ENCODE measurements around the gene MYT1. TPM values are rescaled to one million over a fixed set of nuclear protein-coding genes. Genes with fewer than 3 reads are reported as not detected.

Gene MYT1
- polyA plus RNA-seq, 1 donor from 2014 or later = 35.8 TPM

- Histone ChIP-seq H3K27me3 (ENCODE audit: insufficient read depth, low read depth, low read length) (no peaks in the 10 kb centered on the region), H3F3A (ENCODE audit: insufficient read depth, low read length, poor library complexity, severe bottlenecking) (no peaks in the 10 kb centered on the region), H3K36me3 (ENCODE audit: insufficient read depth, low read length) (no peaks in the 10 kb centered on the region), H4K20me1 (ENCODE audit: insufficient read depth) (no peaks in the 10 kb centered on the region), H3K9ac (ENCODE audit: low read length) (no peak overlapping the region), H2AFZ (ENCODE audit: low read depth, low read length) (no peak overlapping the region), H3K27ac (ENCODE audit: low read length) (no peak overlapping the region), H3K4me2 (ENCODE audit: low read length) (no peak overlapping the region), H3K9me2 (ENCODE audit: insufficient read depth, low read length) (no peaks in the 10 kb centered on the region), H3K79me2 (replicated peaks; ENCODE audit: insufficient read depth, low read length) (no peaks in the 10 kb centered on the region), H3K4me3 (ENCODE audit: low read length) (no peak overlapping the region), H3K9me3 (ENCODE audit: low read length) (no peaks in the 10 kb centered on the region)
- no peak for TF ChIP-seq SMC3 (conservative IDR thresholded peaks at IDR 0.05; ENCODE audit: poor library complexity)
- TF ChIP-seq TAF1 (IDR thresholded peaks at IDR 0.05; ENCODE audit: low read depth) = no peak
- TF ChIP-seq POLR2AphosphoS5 (IDR thresholded peaks at IDR 0.05) = no peak
- TF ChIP-seq RAD21 (conservative IDR thresholded peaks at IDR 0.05) = no peak
- TF ChIP-seq CTCF (IDR thresholded peaks at IDR 0.05; ENCODE audit: poor library complexity, severe bottlenecking) = no peak
- TF ChIP-seq MXI1 (conservative IDR thresholded peaks at IDR 0.05; ENCODE audit: poor library complexity, severe bottlenecking) = no peak
- TF ChIP-seq EZH2 (IDR thresholded peaks at IDR 0.05; ENCODE audit: borderline replicate concordance, insufficient read depth, low read length, poor library complexity, severe bottlenecking) = no peak
- TF ChIP-seq EP300 (conservative IDR thresholded peaks at IDR 0.05; ENCODE audit: poor library complexity, severe bottlenecking) = no peak
- TF ChIP-seq REST (IDR thresholded peaks at IDR 0.05; ENCODE audit: borderline replicate concordance) = no peak
Measured at GRCh38 chr20:64273109-64273508, 108.9 kb downstream of the MYT1 start.

- H3F3A ChIP-seq (ENCODE audit: insufficient read depth, low read length, poor library complexity, severe bottlenecking) = no peaks in the 10 kb centered on the region
- no peak overlapping the region for H3K27ac ChIP-seq (ENCODE audit: low read length)
- no peaks in the 10 kb centered on the region for H3K79me2 ChIP-seq (replicated peaks; ENCODE audit: insufficient read depth, low read length)
- no peak overlapping the region for H2AFZ ChIP-seq (ENCODE audit: low read depth, low read length)
- H3K27me3 ChIP-seq (ENCODE audit: insufficient read depth, low read depth, low read length) = no peaks in the 10 kb centered on the region
- no peak overlapping the region for H3K4me2 ChIP-seq (ENCODE audit: low read length)
- no peaks in the 10 kb centered on the region for H3K9me2 ChIP-seq (ENCODE audit: insufficient read depth, low read length)
- no peaks in the 10 kb centered on the region for H3K9me3 ChIP-seq (ENCODE audit: low read length)
- no peak overlapping the region for H3K4me3 ChIP-seq (ENCODE audit: low read length)
- H3K36me3 ChIP-seq (ENCODE audit: insufficient read depth, low read length) = no peaks in the 10 kb centered on the region
- H4K20me1 ChIP-seq (ENCODE audit: insufficient read depth) = no peaks in the 10 kb centered on the region
- no peak overlapping the region for H3K9ac ChIP-seq (ENCODE audit: low read length)
- TF ChIP-seq SMC3 (conservative IDR thresholded peaks at IDR 0.05; ENCODE audit: poor library complexity) (no peak), POLR2AphosphoS5 (IDR thresholded peaks at IDR 0.05) (no peak), CTCF (IDR thresholded peaks at IDR 0.05; ENCODE audit: poor library complexity, severe bottlenecking) (no peak), RAD21 (conservative IDR thresholded peaks at IDR 0.05) (no peak), TAF1 (IDR thresholded peaks at IDR 0.05; ENCODE audit: low read depth) (no peak)
Measured at GRCh38 chr20:64276817-64277216, 112.6 kb downstream of the MYT1 start.

Measured in neural cell (in vitro differentiated cells).